MM.1S (cell line): ENCODE data around the gene TAB2.

Source experiments
- DNase-seq: peaks from one replicate; pipeline ENCODE4 v3.0.0-alpha.2; 2015
- H2AFZ ChIP-seq: fragments of 300-600 bp; sonication (generic); 2 replicates; pipeline ENCODE4 v1.6.0; 2016; ENCODE audit warnings: antibody characterized with exemption, low read length
- H3F3A ChIP-seq: fragments of 300-600 bp; sonication (generic); 2 replicates; pipeline ENCODE4 v1.6.1; 2016; ENCODE audit warnings: mild to moderate bottlenecking, antibody characterized with exemption, low read length, moderate library complexity, mixed read lengths; ENCODE audit not compliant: insufficient read depth
- H3K27ac ChIP-seq: fragments of 300-600 bp; sonication (generic); 2 replicates; pipeline ENCODE4 v1.5.1; 2016; ENCODE audit warnings: mild to moderate bottlenecking, low read length
- H3K27me3 ChIP-seq: fragments of 300-600 bp; sonication (generic); replicated peaks from 2 replicates; pipeline ENCODE4 v1.6.0; 2016; ENCODE audit warnings: low read length; ENCODE audit not compliant: insufficient read depth
- H3K36me3 ChIP-seq: fragments of 300-600 bp; sonication (generic); replicated peaks from 2 replicates; pipeline ENCODE4 v1.6.1; 2016; ENCODE audit warnings: mild to moderate bottlenecking, low read length, mixed read lengths; ENCODE audit not compliant: insufficient read depth
- H3K4me1 ChIP-seq: fragments of 300-600 bp; sonication (generic); 2 replicates; pipeline ENCODE4 v1.6.1; 2016; ENCODE audit warnings: low read length, mixed read lengths
- H3K4me2 ChIP-seq: fragments of 300-600 bp; sonication (generic); 2 replicates; pipeline ENCODE4 v1.6.0; 2016; ENCODE audit warnings: low read depth, low read length
- H3K4me3 ChIP-seq: fragments of 300-600 bp; sonication (generic); 2 replicates; pipeline ENCODE4 v1.5.1; 2016; ENCODE audit warnings: low read length, mixed read lengths
- H3K79me2 ChIP-seq: fragments of 300-600 bp; sonication (generic); 2 replicates; pipeline ENCODE4 v1.6.1; 2016; ENCODE audit warnings: mixed run types, low read length, mixed read lengths
- H3K9ac ChIP-seq: fragments of 300-600 bp; sonication (generic); 2 replicates; pipeline ENCODE4 v1.6.1; 2016; ENCODE audit warnings: low read length, mixed read lengths
- H3K9me2 ChIP-seq: fragments of 300-600 bp; sonication (generic); replicated peaks from 2 replicates; pipeline ENCODE4 v1.6.1; 2016; ENCODE audit warnings: mild to moderate bottlenecking, low read length, mixed read lengths; ENCODE audit not compliant: insufficient read depth
- H3K9me3 ChIP-seq: fragments of 300-600 bp; sonication (generic); replicated peaks from 2 replicates; pipeline ENCODE4 v1.6.1; 2016; ENCODE audit warnings: mild to moderate bottlenecking, low read length, mixed read lengths; ENCODE audit not compliant: insufficient read depth
- H4K20me1 ChIP-seq: fragments of 300-600 bp; sonication (generic); 2 replicates; pipeline ENCODE4 v1.6.1; 2016; ENCODE audit warnings: mild to moderate bottlenecking, low read length, moderate library complexity, mixed read lengths; ENCODE audit not compliant: insufficient read depth
- EZH2 ChIP-seq: fragments of 300-600 bp; sonication (generic); optimal IDR thresholded peaks from 2 replicates; pipeline ENCODE3; 2017; ENCODE audit warnings: low read depth, mild to moderate bottlenecking, antibody characterized with exemption, low read length, mixed read lengths
- EZH2phosphoT487 ChIP-seq: fragments of 300-600 bp; sonication (generic); IDR thresholded peaks from 2 replicates; pipeline ENCODE4 v1.6.1; 2018; ENCODE audit warnings: antibody characterized with exemption, low read length
- TF ChIP-seq, protein P1 (sequence below): fragments of 300-600 bp; sonication (generic); IDR thresholded peaks from 2 replicates; pipeline ENCODE4 v1.5.1; 2016; ENCODE audit warnings: antibody characterized with exemption, low read length, mixed read lengths

The TAB2 gene

DNA sequence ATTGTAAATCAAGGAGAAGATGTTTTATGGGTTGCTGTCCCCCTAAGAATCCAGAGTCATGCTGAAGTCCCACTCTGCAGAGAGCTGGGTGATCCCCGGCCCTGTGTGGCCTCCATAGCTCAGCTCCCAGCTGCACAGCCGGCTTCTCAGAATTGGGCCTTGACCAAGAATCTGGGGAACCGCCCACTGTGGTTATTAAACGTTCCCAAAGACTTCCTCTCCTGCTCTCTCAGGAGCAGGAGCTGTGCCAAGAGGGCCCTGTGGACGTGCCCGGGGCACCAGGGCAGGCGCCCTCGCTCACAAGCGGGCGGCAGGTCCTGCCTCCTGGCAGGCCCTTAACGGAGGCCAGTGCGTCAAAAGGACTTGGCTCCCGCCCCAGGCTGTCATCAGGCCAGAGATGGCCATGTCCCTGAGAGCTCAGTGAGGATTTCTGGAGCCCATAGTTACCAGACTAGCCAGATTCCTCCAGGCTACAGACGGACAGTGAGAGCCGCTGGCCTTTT lies 136.9 kb downstream of the TAB2 start:
- H3K27ac ChIP-seq: no peak overlapping the region
- no peak overlapping the region for H3K9ac ChIP-seq
- H3K4me3 ChIP-seq: no peak overlapping the region

DNA sequence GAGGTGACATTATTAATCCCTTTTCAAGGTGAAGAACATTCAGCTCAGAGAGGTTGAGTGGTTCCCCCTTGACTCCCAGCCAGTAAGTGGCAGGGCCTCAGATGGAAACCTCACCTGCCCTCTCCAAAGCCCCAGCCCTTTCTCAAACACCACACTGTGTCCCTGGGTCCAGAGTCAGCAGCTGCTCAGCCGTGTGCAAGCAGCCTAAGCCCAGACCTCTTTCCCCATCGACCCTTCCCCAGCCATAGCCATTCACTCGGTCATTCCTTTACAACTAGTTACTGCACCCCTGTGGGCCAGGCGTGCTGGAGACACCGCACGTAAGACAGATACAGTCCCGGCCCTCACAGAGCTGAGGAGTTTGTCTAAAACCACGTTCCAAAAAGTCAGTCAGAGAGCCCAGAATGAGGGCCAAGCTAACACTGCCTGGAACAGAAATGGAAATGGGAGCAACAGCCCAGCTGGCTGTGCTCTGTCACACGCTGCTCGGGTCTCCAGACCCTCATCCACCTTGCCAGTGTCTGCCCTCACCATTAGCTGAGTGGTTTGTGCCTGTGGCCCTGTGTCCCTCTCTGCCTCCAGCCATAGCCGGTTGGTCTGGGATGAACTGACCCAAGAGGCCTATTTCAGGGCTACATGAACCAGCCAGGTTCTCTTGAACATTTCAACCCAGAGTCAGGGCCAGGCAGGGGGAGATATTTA lies 137.7 kb downstream of the TAB2 start:
- no peak overlapping the region for H3K27ac ChIP-seq
- H3K4me1 ChIP-seq: no peaks in the 10 kb centered on the region
- TF ChIP-seq EZH2phosphoT487: no peak
- TF ChIP-seq, protein P1, sequence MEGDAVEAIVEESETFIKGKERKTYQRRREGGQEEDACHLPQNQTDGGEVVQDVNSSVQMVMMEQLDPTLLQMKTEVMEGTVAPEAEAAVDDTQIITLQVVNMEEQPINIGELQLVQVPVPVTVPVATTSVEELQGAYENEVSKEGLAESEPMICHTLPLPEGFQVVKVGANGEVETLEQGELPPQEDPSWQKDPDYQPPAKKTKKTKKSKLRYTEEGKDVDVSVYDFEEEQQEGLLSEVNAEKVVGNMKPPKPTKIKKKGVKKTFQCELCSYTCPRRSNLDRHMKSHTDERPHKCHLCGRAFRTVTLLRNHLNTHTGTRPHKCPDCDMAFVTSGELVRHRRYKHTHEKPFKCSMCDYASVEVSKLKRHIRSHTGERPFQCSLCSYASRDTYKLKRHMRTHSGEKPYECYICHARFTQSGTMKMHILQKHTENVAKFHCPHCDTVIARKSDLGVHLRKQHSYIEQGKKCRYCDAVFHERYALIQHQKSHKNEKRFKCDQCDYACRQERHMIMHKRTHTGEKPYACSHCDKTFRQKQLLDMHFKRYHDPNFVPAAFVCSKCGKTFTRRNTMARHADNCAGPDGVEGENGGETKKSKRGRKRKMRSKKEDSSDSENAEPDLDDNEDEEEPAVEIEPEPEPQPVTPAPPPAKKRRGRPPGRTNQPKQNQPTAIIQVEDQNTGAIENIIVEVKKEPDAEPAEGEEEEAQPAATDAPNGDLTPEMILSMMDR: no peak
- no peak for TF ChIP-seq EZH2
- H3K4me3 ChIP-seq: no peak overlapping the region
- H2AFZ ChIP-seq: no peak overlapping the region
- H3K79me2 ChIP-seq: no peaks in the 10 kb centered on the region
- H3K9ac ChIP-seq: no peak overlapping the region
- H3K9me3 ChIP-seq: no peaks in the 10 kb centered on the region
- no peaks in the 10 kb centered on the region for H3K27me3 ChIP-seq
- H3F3A ChIP-seq: no peaks in the 10 kb centered on the region
- no peak overlapping the region for H3K4me2 ChIP-seq
- H3K9me2 ChIP-seq: no peaks in the 10 kb centered on the region
- no peak for DNase-seq
- H3K36me3 ChIP-seq: no peaks in the 10 kb centered on the region
- no peaks in the 10 kb centered on the region for H4K20me1 ChIP-seq

More for the DNA sequence above, 136.9 kb downstream of the TAB2 start:
- Histone ChIP-seq H3F3A (no peaks in the 10 kb centered on the region), H3K36me3 (no peaks in the 10 kb centered on the region), H3K4me2 (no peak overlapping the region), H3K27me3 (no peaks in the 10 kb centered on the region), H3K79me2 (no peaks in the 10 kb centered on the region), H3K4me1 (no peaks in the 10 kb centered on the region), H3K9me2 (no peaks in the 10 kb centered on the region), H2AFZ (no peak overlapping the region), H4K20me1 (no peaks in the 10 kb centered on the region), H3K9me3 (no peaks in the 10 kb centered on the region)
- no peak for DNase-seq
- TF ChIP-seq, protein P1: no peak
- no peak for TF ChIP-seq EZH2
- TF ChIP-seq EZH2phosphoT487: no peak

DNA sequence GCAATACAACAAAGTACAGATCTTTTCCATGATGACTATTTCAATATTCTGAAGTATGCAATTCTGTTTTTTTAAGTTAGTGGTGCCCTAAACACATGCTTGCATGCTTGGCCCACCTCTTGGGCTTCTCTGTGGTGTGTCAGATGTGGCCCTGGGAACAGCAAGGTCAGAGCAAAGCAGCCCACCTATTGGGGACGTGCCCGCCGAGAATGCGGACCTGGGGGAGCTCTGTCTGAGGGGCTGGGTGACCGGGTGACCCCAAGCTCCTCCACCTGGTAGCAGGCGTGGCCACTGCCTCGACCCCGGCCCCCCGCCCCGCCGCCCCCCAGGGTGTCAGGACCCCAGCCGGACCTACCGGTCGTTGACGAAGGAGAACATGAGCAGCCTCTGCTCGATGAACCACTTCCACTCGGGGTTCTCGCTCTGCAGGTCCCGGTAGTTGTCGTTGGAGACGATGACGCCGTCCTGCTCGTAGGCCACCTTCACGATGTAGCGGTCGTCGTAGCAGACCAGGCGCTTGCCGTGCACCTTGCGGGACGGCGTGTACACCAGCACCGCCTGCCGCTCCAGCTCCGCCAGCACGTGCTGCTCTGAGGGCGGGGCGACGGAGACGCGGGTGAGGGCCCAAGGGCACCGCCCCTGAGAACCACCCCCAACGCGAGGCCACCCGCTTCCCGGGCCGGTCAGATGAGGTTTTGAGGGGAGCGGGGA lies 139.0 kb downstream of the TAB2 start:
- DNase-seq: no peak
- TF ChIP-seq EZH2: no peak
- TF ChIP-seq, protein P1: no peak
- no peak for TF ChIP-seq EZH2phosphoT487
- Histone ChIP-seq H3K4me3 (no peak overlapping the region), H3K79me2 (no peaks in the 10 kb centered on the region), H3F3A (no peaks in the 10 kb centered on the region), H3K9me3 (no peaks in the 10 kb centered on the region), H2AFZ (no peak overlapping the region), H3K4me2 (no peak overlapping the region), H3K36me3 (no peaks in the 10 kb centered on the region), H3K27ac (no peak overlapping the region), H3K9ac (no peak overlapping the region), H3K4me1 (no peaks in the 10 kb centered on the region), H3K27me3 (no peaks in the 10 kb centered on the region), H4K20me1 (no peaks in the 10 kb centered on the region), H3K9me2 (no peaks in the 10 kb centered on the region)
